HL-60 (cell line): ENCODE data around the gene DYTN.
A peak's percentile ranks its signal among the peaks of the same experiment; 100 is the strongest.

Source experiments
- DNase-seq, 2 experiments: peaks; one replicate each; pipeline ENCODE4 v3.0.0-alpha.2; 2010 to 2020; ENCODE audit warnings: low read depth in 1 of 2, low spot score in 1 of 2
- H3K27ac ChIP-seq: fragments of 250-450 bp; sonication (Bioruptor Pico); replicated peaks from 2 replicates; pipeline ENCODE4 v1.5.1; 2020; ENCODE audit warnings: mild to moderate bottlenecking, moderate library complexity
- H3K27me3 ChIP-seq: fragments of 250-450 bp; sonication (Bioruptor Pico); 2 replicates; pipeline ENCODE4 v1.5.1; 2021; ENCODE audit warnings: mild to moderate bottlenecking, moderate library complexity; ENCODE audit not compliant: insufficient read depth, poor library complexity, severe bottlenecking
- H3K4me3 ChIP-seq: replicated peaks from 2 replicates; pipeline ENCODE4 v1.5.1; 2011; ENCODE audit warnings: mild to moderate bottlenecking, control low read depth, low read length; ENCODE audit not compliant: insufficient read depth
- CTCF ChIP-seq: IDR thresholded peaks from one replicate; pipeline ENCODE4 v1.5.1; 2011; ENCODE audit warnings: low read length, control low read depth, inconsistent platforms; ENCODE audit not compliant: insufficient read depth
- GABPA ChIP-seq: IDR thresholded peaks from 2 replicates; pipeline ENCODE4 v1.6.1; 2012; ENCODE audit warnings: low read depth
- POLR2AphosphoS5 ChIP-seq: IDR thresholded peaks from 2 replicates; pipeline ENCODE4 v1.6.1; 2012; ENCODE audit warnings: low read depth
- SPI1 ChIP-seq: IDR thresholded peaks from 2 replicates; pipeline ENCODE4 v1.6.1; 2012; ENCODE audit warnings: low read depth, mild to moderate bottlenecking, borderline replicate concordance
- TF ChIP-seq, protein P1 (sequence below): IDR thresholded peaks from 2 replicates; pipeline ENCODE4 v1.6.1; 2012; ENCODE audit warnings: low read depth; ENCODE audit not compliant: insufficient replicate concordance

Gene DYTN

DNA sequence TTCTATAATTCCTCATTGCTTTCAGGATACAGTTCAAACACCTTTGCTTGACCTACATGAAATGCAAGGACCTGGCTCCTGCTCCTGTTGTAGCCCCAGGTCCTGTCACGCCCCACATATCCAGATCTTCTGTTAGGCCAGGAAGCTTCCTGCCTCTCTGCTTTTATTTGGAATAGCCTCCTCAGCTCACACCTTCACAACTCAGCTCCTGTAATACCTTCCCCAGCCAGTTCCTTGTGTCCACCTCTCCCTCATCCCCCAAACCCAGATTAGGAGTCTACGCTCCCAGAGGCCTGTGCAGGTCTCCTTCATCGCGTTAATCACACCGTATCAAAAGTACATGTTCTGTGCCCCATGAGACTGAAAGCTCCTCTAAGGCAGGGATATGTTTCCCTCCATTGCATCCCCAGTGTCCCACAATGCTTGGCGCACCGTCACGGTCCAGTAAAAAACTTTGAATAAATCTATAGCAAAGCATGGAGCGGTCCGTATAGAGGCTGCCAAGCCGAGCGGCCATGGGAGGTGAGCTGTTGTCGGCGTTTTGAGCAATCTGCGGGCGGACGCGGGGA, 46.6 kb upstream of the DYTN start:
- peaks cover 8% of the 10 kb centered on the region for H3K27me3 ChIP-seq
- peak overlapping the region; percentile 92 for H3K27ac ChIP-seq
- H3K4me3 ChIP-seq, result peak overlapping the region; percentile 62
- TF ChIP-seq POLR2AphosphoS5, result no peak
- TF ChIP-seq, protein P1, sequence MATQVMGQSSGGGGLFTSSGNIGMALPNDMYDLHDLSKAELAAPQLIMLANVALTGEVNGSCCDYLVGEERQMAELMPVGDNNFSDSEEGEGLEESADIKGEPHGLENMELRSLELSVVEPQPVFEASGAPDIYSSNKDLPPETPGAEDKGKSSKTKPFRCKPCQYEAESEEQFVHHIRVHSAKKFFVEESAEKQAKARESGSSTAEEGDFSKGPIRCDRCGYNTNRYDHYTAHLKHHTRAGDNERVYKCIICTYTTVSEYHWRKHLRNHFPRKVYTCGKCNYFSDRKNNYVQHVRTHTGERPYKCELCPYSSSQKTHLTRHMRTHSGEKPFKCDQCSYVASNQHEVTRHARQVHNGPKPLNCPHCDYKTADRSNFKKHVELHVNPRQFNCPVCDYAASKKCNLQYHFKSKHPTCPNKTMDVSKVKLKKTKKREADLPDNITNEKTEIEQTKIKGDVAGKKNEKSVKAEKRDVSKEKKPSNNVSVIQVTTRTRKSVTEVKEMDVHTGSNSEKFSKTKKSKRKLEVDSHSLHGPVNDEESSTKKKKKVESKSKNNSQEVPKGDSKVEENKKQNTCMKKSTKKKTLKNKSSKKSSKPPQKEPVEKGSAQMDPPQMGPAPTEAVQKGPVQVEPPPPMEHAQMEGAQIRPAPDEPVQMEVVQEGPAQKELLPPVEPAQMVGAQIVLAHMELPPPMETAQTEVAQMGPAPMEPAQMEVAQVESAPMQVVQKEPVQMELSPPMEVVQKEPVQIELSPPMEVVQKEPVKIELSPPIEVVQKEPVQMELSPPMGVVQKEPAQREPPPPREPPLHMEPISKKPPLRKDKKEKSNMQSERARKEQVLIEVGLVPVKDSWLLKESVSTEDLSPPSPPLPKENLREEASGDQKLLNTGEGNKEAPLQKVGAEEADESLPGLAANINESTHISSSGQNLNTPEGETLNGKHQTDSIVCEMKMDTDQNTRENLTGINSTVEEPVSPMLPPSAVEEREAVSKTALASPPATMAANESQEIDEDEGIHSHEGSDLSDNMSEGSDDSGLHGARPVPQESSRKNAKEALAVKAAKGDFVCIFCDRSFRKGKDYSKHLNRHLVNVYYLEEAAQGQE, result no peak
- TF ChIP-seq SPI1, result no peak
- no peak for DNase-seq

GRCh38 chr2:206756816-206757215, 38.6 kb upstream of the DYTN start:
- Histone ChIP-seq H3K27me3 (peaks cover under 1% of the 10 kb centered on the region), H3K4me3 (no peak overlapping the region), H3K27ac (no peak overlapping the region)
- no peak for DNase-seq
- TF ChIP-seq, protein P1, result no peak
- TF ChIP-seq SPI1 (no peak), CTCF (no peak), GABPA (no peak), POLR2AphosphoS5 (no peak)

- Histone ChIP-seq H3K27ac (no peak overlapping the region), H3K4me3 (no peak overlapping the region), H3K27me3 (no peaks in the 10 kb centered on the region)
- no peak for TF ChIP-seq SPI1
- TF ChIP-seq, protein P1, result no peak
- no peak for TF ChIP-seq CTCF
- no peak for TF ChIP-seq GABPA
- TF ChIP-seq POLR2AphosphoS5, result no peak
- DNase-seq, result no peak
These were observed 22.6 kb upstream of the DYTN start for GRCh38 chr2:206740800-206741199.
